Hematopoietic multipotent progenitor cell treated with erythropoietin and hydrocortisone succinate and interleukin-3 and kit ligand, for 15 days (in vitro differentiated cells): ENCODE data around the gene NGFR.

ENCODE experiments used
- DNase-seq: peaks from one replicate; pipeline ENCODE4 v3.0.0-alpha.2; 2015; ENCODE audit warnings: low spot score

NGFR gene

DNA sequence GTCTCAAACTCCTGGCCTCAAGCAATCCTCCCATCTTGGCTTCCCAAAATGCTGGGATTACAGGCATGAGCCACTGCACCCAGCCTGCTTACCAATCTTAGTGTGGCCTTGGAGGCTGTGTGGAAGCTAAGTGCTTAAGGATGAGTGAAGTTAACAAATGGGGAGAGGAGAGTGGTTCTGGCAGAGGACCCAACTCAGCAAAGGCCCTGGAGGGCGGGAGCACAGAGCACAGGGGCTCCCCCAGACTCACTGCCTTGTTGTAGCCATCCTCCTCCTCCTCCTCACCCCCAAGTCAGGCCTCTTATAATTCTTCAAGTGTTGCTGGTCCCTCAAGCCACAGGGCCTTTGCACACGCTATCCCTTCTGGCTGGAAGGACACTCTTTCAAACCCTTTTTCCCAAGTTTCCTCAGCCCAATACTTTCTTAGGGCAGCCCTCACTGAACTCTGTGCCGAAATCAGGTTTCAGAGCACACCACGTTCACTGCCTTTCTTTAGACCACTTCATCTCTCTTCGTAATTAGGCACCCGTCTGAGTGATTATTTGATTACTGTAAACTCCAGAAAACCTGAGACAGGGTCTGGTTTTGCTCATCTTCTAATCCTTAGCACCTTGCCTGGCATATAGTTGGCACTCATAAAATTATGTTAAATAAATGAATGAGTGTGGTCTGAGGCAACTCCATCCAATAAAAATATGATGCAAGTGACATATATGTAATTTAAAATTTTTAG, 23.4 kb downstream of the NGFR start:
- no peak for DNase-seq

DNA sequence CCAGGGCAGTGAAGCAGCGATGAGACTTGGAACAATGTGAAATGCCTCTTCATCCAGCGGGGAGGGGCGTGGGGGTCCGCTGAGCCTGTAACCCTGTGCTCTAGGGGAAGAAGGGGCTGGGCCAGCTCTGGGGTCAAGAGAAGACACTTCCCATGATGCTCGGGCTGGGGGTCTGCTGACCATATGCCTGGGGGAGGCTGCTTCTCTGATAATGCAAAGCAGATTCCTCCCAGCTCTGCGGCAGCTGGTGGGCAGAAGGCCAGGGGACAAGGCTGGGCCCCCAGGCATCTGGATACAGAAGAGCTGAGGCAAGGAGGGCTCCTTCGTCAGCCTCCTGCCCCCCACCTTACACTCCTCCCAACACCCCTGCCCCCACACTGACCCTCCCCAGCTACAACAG, 24.7 kb downstream of the NGFR start:
- no peak for DNase-seq

- no peak for DNase-seq
Measured at GRCh38 chr17:49520386-49521087, 25.4 kb downstream of the NGFR start.

DNA sequence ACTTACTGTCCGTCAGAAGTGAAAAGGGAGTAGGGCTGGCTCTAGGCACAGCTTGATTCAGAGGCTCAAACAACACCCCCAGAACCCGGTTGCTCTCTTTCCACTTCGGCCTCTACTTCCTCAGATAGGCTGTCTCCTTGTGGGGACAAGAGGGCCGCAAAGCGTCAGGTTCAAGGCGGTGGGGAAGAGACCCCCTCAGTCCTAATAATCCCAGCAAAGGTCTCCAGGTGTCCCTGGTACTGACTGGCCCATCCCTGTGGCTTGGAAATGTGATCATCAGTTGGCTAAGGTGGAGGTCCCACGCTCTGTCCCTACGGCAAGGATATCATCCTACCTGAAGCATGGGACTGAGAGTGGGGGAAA, 26.0 kb downstream of the NGFR start:
- DNase-seq: no peak

DNA sequence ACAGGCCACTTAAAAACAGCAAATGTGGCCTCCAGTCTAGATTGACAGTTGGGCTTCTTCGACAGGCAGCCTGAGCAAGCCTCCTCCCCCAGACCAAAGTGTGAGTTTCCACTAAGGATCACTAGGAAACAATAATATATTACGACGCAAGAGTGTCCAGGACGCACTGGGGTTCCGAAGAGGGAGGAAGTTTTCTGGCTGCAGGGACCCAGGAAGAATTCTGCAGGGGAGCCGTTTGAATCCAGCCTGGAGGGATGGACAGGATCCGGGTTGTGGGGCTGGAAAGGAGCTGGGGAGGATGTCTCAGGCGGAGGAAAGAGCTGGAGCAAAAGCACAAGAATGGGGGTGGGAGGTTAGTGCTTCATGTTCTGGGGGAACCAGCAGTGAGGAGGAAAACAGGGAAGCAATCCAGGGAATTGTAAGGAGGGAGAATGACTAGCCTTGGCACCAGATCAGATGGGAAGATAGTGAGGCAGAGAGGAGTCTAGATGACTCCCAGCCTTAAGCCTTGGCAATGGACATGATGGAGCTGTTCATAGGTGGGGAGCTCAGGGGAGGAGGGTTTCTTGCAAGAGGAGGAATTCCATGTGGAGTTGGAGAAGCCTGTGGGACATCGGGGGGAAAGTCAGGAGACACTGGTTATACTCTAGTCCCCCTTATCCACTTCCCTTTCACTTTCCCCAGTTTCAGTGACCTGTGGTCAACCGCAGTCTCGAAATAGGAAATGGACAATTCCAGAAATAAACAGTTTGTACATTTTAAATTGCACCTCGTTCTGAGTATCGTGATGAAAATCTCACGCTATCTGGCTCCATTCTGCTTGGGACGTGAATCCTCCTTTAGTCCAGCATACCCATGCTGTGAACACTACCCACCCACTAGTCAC, 26.6 kb downstream of the NGFR start:
- no peak for DNase-seq

DNA sequence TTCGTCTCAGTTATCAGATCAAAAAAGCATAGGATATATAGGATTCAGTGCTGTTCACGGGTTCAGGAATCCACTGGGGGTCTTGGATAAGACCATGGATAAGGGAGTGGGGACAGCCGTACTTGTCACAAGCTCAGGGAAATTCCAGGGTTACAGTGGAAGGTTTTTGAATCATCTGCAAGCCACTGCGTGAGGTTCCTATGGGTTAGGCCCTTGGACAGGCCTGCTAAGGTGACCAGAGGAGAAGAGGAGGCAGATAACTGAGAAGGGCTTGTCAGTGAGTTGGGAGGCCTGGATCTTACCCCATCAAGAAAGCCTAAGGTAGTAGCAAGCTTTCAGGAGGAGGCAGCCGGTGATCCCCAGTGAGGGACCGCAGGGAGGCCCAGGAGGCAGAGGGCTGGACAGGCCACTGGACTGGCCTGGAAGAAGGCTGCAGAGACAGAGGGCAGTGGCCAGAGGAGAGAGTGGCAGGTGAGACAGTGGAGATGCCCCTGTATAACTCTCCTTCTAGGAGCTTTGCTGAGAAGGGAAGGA, 27.3 kb downstream of the NGFR start:
- DNase-seq: no peak

DNA sequence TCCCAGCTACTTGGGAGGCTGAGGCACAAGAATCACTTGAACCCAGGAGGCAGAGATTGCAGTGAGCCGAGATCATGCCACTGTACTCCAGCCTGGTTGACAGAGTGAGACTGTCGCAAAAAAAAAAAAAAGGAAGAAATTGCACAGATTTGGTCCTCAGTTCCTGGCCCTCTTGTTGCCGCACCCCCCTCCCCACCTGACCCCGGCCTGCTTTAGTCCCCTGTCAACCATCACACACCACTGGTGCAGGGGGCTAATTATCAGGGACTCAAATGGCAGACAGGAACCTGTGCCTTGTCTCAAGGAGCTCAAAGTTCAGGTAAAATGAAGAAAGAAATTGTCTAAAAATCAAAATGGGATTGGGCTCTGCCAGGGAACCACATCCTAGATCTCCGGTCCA, 28.1 kb downstream of the NGFR start:
- DNase-seq: no peak

DNA sequence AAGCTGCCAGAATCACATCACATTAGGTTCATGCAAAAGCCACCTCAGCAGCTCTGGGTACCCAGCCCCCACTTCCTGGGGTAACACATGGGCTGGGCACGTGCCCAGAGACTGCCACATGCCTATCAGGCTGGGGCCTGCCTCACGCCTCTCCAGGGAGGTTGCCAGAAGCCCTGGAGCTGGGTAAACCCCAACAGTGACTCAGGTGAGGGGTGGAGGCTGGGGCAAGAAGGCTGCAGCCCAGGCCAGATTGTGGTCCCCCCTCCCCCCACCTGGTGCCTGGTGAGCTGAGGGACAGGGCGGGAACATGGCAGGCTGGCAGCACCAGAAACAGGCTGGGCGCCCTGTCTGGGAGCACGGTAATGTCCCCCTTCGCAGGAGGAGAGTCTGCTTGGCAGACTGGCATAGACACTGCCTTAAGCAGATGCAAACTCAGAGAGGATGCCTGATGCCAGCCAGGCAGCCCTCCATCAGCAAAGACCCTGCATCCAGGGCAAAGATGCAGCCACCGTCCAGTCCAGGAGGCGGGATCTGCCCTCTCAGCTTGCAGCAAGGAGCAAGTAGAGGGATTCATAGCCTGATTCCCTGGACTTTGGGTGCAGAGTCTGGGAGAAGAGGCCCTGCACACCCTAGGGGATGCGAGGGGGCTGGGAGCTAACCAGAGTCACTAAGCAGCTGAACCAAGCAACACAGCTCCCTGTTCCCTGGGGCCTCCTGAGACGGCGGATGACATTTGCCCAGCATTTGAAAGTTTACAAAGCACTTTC, 28.8 kb downstream of the NGFR start:
- no peak for DNase-seq

GRCh38 chr17:49524473-49525359, 29.6 kb downstream of the NGFR start:
- DNase-seq: no peak

DNA sequence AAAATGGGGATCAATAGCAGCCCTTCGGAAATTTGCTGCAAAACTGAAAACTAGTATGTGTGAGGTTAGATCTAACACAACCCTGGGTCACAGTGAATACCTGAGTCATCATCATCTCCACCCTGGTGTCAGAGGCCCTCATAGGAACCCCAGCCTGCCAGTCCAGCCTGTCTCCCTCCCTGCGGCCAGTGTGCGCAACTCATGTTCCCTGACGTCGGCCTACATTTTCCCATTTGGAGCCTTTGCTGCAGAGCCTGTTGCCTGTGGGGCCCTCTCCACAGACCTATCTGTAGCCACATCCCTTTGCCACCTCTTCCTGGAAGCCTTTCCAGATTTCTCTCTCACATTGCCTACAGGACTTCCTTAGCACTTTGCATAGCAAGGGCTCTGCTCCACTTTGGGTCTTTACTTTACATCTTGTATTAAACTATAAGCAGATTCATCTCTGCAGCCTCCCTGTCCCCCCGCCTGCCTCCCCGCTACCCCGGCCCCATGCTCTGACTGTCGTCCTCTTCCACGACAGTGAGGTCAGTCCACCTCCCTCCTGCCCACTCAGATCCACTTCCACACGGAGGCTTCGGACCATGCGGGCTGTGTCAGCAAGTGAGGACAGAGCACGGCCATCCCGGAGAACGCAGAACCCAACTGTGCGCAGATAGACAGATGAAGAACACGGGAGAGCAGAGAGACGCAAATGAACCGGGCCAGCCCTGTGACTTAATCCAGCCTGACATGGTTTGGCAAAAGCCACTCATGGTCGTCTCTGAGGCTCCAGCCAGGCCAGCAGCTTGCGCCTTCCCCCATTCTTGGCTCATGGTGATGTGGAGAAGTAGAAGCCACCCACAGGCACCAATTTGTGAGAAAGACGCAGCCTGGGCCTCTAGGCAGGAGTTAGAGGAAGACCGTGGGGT, 31.0 kb downstream of the NGFR start:
- no peak for DNase-seq

DNA sequence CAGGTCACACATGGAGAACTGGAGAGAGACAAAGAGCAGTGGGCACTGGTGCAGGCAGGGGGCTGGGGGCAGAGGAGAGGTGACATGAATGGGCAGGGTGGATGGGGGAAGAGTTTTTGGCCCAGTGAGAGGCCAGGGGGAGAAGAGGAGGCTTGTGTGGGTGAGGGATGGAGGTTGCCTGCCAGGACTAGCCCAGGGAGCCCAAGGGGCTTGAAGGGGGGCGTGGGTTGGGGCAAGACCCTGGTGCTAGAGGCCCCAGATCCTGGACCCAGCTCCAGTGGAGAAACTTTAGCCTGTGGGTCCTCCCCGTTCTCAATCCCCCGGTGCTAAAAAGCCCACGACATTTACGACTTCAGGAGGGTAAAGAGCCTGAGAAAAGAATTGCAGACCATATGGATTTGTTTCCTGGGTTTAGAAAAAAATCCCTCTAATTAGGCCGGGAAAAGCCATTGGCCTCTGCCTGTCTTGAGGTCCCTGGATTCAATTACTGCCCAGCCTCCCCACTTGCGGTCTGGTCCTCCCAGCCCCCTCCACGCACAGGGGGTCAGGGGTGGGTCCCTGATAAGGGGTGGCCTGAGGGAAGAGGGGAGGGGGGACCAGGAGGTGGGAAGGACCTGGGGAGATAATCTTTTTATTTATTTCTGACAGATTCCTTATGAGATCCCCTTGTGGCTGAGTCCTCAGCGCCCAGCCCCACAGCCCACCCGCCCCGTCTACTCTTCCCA, 33.0 kb downstream of the NGFR start:
- no peak for DNase-seq

DNA sequence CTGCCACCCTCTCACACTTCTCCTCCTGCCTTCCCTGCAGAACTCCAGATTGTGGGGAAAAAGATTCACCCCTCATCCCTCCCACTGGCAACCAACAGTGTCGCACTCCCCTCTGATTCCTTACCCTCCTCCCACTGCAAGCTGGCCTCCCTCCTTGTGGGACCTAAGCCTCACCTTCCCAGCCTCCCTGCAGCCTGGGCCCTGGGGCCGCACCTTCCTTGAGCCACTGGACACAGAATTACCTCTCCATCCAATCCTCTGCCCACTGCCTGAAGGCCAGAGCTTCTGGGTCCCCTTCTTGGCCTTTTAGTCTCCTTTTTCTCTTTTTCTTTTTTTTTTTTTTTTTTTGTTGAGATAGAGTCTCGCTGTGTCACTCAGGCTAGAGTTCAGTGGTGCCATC, 33.9 kb downstream of the NGFR start:
- DNase-seq: no peak

- DNase-seq: no peak
Measured at GRCh38 chr17:49530118-49530517, 35.0 kb downstream of the NGFR start.

DNA sequence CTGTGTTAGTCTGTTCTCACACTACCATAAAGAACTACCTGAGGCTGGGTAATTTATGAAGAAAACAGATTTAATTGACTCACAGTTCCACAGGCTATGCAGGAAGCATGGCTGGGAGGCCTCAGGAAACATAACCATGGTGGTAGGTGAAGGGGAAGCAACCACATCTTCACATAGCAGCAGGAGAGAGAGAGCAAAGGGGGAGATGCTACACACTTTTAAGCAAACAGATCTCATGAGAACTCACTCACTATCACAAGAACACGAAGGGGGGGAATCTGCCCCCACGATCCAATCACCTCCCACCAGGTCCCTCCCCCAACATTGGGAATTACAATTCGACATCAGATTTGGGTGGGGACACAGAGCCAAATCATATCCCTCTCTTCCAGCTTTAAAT, 48.8 kb downstream of the NGFR start:
- DNase-seq: no peak

- no peak for DNase-seq
Measured at GRCh38 chr17:49545007-49545660, 50.0 kb downstream of the NGFR start.

GRCh38 chr17:49545806-49546545, 50.9 kb downstream of the NGFR start:
- no peak for DNase-seq
